Testis (tissue), 3 donors: ENCODE measurements around the gene FAM184B. TPM values are rescaled to one million over a fixed set of nuclear protein-coding genes. Genes with fewer than 3 reads are reported as not detected.

Experiments used
- DNase-seq: peaks from one replicate; pipeline ENCODE4 v3.0.0-alpha.2; 2019
- H3K27ac ChIP-seq, 2 donors: fragments of 200-600 bp; sonication (generic); one replicate each; pipeline ENCODE4 v1.5.1; 2019
- H3K27me3 ChIP-seq: fragments of 200-600 bp; sonication (generic); one replicate; pipeline ENCODE4 v1.5.1; 2019
- H3K36me3 ChIP-seq: fragments of 200-600 bp; sonication (generic); one replicate; pipeline ENCODE4 v1.5.1; 2017; ENCODE audit warnings: low read depth; ENCODE audit errors: missing control alignments
- H3K4me1 ChIP-seq: fragments of 200-600 bp; sonication (generic); one replicate; pipeline ENCODE4 v1.5.1; 2019
- H3K4me3 ChIP-seq, 2 donors: fragments of 200-600 bp; sonication (generic); one replicate each; pipeline ENCODE4 v1.5.1; 2017 to 2019
- H3K9me3 ChIP-seq: fragments of 200-600 bp; sonication (generic); one replicate; pipeline ENCODE4 v1.5.1; 2017
- POLR2A ChIP-seq: fragments of 450-650 bp; IDR thresholded peaks from one replicate; pipeline ENCODE4 v1.6.1; 2017; ENCODE audit warnings: antibody characterized with exemption, mild to moderate bottlenecking, moderate library complexity
- WGBS, 2 donors: methylation state at CpG; one replicate each; pipeline ENCODE4 v1.1.5; 2018; 5-methylcytosine and 5-hydroxymethylcytosine counted together
- intact Hi-C: fragments of 100-400 bp; cut with DNase I; formaldehyde crosslinking; loops from one replicate; pipeline ENCODE4 v1.15.1; 2023; ENCODE audit warnings: low total_unique reads
- polyA plus RNA-seq: library from polyadenylated mRNA; stranded (reverse); fragments of 350-450 nt; fragmentation: Illumina TruSeq; extraction: RNeasy Lipid Tissue Mini Kit (QIAGEN cat#74804); gene quantifications from one replicate; pipeline ENCODE4 v1.2.3, GENCODE V29; 2014; ENCODE audit warnings: low read depth, low replicate concordance; ENCODE audit not compliant: insufficient read depth
- total RNA-seq, 2 donors: library from RNA; depleted of rRNA; stranded (reverse); fragments of >200 nt; gene quantifications; one replicate each; pipeline ENCODE4 v1.2.3, GENCODE V29; 2016
- TF ChIP-seq, protein P1 (sequence below), 3 experiments: fragments of 450-650 bp in 2 of 3; fragments of 200-600 bp in 1 of 3; sonication (generic) in 1 of 3; IDR thresholded peaks; one replicate each; pipeline ENCODE4 v1.5.1; 2016 to 2019; ENCODE audit warnings: antibody characterized with exemption in 3 of 3, mild to moderate bottlenecking in 2 of 3, moderate library complexity in 1 of 3

The FAM184B gene
- total and polyA plus RNA-seq, 3 donors from 2014 or later = 0.08 to 0.26 (median 0.19) TPM

DNA sequence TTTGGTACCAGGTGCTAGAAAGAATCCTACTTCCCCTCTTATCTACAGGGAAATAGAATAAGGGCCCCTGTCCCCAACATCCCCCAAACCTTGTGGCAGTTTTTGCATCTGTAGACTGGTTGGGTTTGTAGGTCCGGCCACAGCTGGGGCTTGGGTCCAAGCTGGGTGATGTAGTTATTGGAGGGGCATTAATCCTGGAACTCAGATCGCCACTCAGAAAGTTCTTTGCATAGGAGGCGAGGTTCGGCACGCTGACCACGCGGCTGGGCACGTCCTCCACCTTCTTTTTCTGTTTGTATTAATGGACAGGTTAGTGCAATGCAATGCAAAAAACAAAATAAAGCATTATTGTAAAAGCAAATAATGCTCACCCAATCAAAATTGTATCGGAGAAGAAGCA lies 147.8 kb downstream of the FAM184B start:
- Histone ChIP-seq H3K27me3 (no peaks in the 10 kb centered on the region), H3K4me1 (no peaks in the 10 kb centered on the region), H3K27ac (no peak overlapping the region), H3K9me3 (no peaks in the 10 kb centered on the region), H3K4me3 (no peak overlapping the region), H3K36me3 (no peaks in the 10 kb centered on the region)
- no peak for DNase-seq
- intact Hi-C loops = no loop called here
- no peak for TF ChIP-seq POLR2A
- TF ChIP-seq, protein P1, sequence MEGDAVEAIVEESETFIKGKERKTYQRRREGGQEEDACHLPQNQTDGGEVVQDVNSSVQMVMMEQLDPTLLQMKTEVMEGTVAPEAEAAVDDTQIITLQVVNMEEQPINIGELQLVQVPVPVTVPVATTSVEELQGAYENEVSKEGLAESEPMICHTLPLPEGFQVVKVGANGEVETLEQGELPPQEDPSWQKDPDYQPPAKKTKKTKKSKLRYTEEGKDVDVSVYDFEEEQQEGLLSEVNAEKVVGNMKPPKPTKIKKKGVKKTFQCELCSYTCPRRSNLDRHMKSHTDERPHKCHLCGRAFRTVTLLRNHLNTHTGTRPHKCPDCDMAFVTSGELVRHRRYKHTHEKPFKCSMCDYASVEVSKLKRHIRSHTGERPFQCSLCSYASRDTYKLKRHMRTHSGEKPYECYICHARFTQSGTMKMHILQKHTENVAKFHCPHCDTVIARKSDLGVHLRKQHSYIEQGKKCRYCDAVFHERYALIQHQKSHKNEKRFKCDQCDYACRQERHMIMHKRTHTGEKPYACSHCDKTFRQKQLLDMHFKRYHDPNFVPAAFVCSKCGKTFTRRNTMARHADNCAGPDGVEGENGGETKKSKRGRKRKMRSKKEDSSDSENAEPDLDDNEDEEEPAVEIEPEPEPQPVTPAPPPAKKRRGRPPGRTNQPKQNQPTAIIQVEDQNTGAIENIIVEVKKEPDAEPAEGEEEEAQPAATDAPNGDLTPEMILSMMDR (IDR thresholded peaks at IDR 0.05) = no peak
- WGBS, 2 donors = 95 to 96% methylated on average over 9 of the region's 9 CpGs

- no peak overlapping the region for H3K4me3 ChIP-seq
- no peaks in the 10 kb centered on the region for H3K9me3 ChIP-seq
- intact Hi-C loops = no loop called here
- H3K27ac ChIP-seq = no peak overlapping the region
- no peak for DNase-seq
- H3K36me3 ChIP-seq = no peaks in the 10 kb centered on the region
- 93 to 94% methylated on average over 4 of the region's 4 CpGs for whole genome bisulfite sequencing, 2 donors
- no peaks in the 10 kb centered on the region for H3K27me3 ChIP-seq
- H3K4me1 ChIP-seq = no peaks in the 10 kb centered on the region
- TF ChIP-seq, protein P1 (IDR thresholded peaks at IDR 0.05) = no peak
- TF ChIP-seq POLR2A = no peak
These were observed 151.2 kb downstream of the FAM184B start for GRCh38 chr4:17630228-17630627.

- intact Hi-C loops = no loop called here
- no peak for DNase-seq
- WGBS, 2 donors = 70 to 85% methylated on average over 2 of the region's 2 CpGs
These were observed 156.6 kb downstream of the FAM184B start for GRCh38 chr4:17624821-17625220.

GRCh38 chr4:17623451-17624001 lies 157.9 kb downstream of the FAM184B start:
- WGBS, 2 donors = 87 to 91% methylated on average over 7 of the region's 7 CpGs
- Histone ChIP-seq H3K4me1 (no peaks in the 10 kb centered on the region), H3K36me3 (no peaks in the 10 kb centered on the region), H3K9me3 (no peaks in the 10 kb centered on the region), H3K27me3 (no peaks in the 10 kb centered on the region), H3K27ac (no peak overlapping the region), H3K4me3 (no peak overlapping the region)
- intact Hi-C loops = no loop called here
- no peak for TF ChIP-seq POLR2A
- TF ChIP-seq, protein P1 (IDR thresholded peaks at IDR 0.05) = no peak
- DNase-seq = no peak

More at GRCh38 chr4:17624821-17625220, 156.6 kb downstream of the FAM184B start:
- H3K9me3 ChIP-seq = no peaks in the 10 kb centered on the region
- H3K4me1 ChIP-seq = no peaks in the 10 kb centered on the region
- no peaks in the 10 kb centered on the region for H3K27me3 ChIP-seq
- no peak overlapping the region for H3K4me3 ChIP-seq
- TF ChIP-seq, protein P1 (IDR thresholded peaks at IDR 0.05) = no peak
- TF ChIP-seq POLR2A = no peak
- H3K27ac ChIP-seq = no peak overlapping the region
- H3K36me3 ChIP-seq = no peaks in the 10 kb centered on the region

GRCh38 chr4:17619416-17620105 lies 161.9 kb downstream of the FAM184B start:
- 56 to 60% methylated on average over 7 of the region's 7 CpGs for WGBS, 2 donors
- no peaks in the 10 kb centered on the region for H3K27me3 ChIP-seq
- H3K4me1 ChIP-seq = peaks cover 14% of the 10 kb centered on the region
- H3K36me3 ChIP-seq = no peaks in the 10 kb centered on the region
- TF ChIP-seq, protein P1 (IDR thresholded peaks at IDR 0.05) = no peak
- TF ChIP-seq POLR2A = no peak
- no peaks in the 10 kb centered on the region for H3K9me3 ChIP-seq
- H3K27ac ChIP-seq = no peak overlapping the region
- DNase-seq = no peak
- H3K4me3 ChIP-seq = no peak overlapping the region
- intact Hi-C loops = no loop called here
